ENCODE data around the gene FKBP1C.
"Not testable (repeated sequence)": the region's sequence is repeated elsewhere in the genome, so short reads cannot be mapped to it uniquely, and the experiment has no call there.

The FKBP1C gene

DNA sequence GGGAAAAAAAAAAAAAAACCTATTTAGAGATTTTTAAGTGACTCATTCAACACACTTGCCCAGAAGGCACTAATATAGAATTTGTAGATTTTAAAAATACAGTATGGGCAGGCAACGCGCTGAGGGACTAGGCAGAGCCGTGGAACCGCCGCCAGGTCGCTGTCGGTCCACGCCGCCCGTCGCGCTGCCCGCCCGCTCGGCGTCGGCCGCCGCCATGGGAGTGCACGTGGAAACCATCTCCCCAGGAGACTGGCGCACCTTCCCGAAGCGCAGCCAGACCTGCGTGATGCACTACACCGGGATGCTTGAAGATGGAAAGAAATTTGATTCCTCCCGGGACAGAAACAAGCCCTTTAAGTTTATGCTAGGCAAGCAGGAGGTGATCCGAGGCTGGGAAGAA, at the start of gene FKBP1C:
Gene FKBP1C, plus strand, starts transcription at position 127 of the 400 bp plus-strand sequence.
- H3K36me3 ChIP-seq (ENCODE audit: control insufficient read depth, insufficient read depth, low read length); DNase-seq (ENCODE audit: extremely low read depth, insufficient read length); H3K4me3 ChIP-seq (replicated peaks; ENCODE audit: low read depth, low read length); H3K27me3 ChIP-seq (replicated peaks; ENCODE audit: control insufficient read depth, insufficient read depth, low read length): not testable (repeated sequence)

GRCh38 chr6:63164047-63164803, 47.0 kb upstream of the FKBP1C start:
- not testable (repeated sequence) for H3K27me3 ChIP-seq (replicated peaks; ENCODE audit: control insufficient read depth, insufficient read depth, low read length)

DNA sequence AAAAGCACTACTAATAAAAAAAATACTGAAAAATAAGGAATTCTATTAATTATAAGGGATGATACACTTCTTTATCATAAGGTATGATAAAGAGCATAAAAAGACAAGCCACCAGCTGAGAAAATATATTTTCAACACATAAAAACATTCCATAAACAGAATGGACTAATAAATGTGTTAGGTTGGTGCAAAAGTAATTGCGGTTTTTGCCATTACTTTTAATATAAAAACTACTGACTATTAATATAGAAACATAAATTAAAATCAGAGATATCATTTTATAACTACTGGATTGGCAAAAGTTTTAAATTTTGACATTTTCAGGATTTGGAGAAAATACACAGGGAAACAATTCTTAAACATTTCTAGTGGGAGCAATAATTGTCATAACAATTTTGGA, 37.1 kb upstream of the FKBP1C start:
- H3K36me3 ChIP-seq (ENCODE audit: control insufficient read depth, insufficient read depth, low read length) = no peaks in the 10 kb centered on the region
- H3K4me3 ChIP-seq (replicated peaks; ENCODE audit: low read depth, low read length) = no peak overlapping the region
- no peak for DNase-seq (ENCODE audit: extremely low read depth, insufficient read length)
- TF ChIP-seq CTCF (IDR thresholded peaks at IDR 0.05; ENCODE audit: insufficient read depth, low read length, poor library complexity, severe bottlenecking) = no peak
- H3K27me3 ChIP-seq (replicated peaks; ENCODE audit: control insufficient read depth, insufficient read depth, low read length) = no peaks in the 10 kb centered on the region

More at GRCh38 chr6:63164047-63164803, 47.0 kb upstream of the FKBP1C start:
- H3K36me3 ChIP-seq (ENCODE audit: control insufficient read depth, insufficient read depth, low read length); H3K4me3 ChIP-seq (replicated peaks; ENCODE audit: low read depth, low read length); DNase-seq (ENCODE audit: extremely low read depth, insufficient read length): not testable (repeated sequence)

DNA sequence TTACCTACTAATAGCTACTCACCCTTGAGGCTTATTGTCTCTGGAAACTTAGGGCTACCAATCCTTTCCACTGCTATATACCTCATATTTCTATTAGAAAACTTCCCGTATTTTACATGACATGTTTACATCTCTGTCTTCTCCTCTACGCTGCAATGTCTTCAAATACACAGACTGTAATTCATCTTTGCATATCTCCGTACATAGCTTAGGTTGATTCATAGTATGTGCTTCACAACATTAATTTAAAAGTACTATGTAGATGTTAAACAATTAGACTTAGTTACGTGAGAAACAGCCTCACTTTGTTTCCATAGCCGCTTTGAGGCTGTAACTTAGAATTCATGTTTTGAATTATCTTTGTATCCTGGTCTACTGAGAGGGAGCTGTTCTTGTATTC, 35.1 kb upstream of the FKBP1C start:
- no peak for DNase-seq (ENCODE audit: extremely low read depth, insufficient read length)
- no peak for TF ChIP-seq CTCF (IDR thresholded peaks at IDR 0.05; ENCODE audit: insufficient read depth, low read length, poor library complexity, severe bottlenecking)
- H3K4me3 ChIP-seq (replicated peaks; ENCODE audit: low read depth, low read length) = no peak overlapping the region
- H3K36me3 ChIP-seq (ENCODE audit: control insufficient read depth, insufficient read depth, low read length) = no peaks in the 10 kb centered on the region
- H3K27me3 ChIP-seq (replicated peaks; ENCODE audit: control insufficient read depth, insufficient read depth, low read length) = no peaks in the 10 kb centered on the region

GRCh38 chr6:63180367-63180766, 30.9 kb upstream of the FKBP1C start:
- DNase-seq (ENCODE audit: extremely low read depth, insufficient read length) = no peak
- Histone ChIP-seq H3K27me3 (replicated peaks; ENCODE audit: control insufficient read depth, insufficient read depth, low read length) (no peaks in the 10 kb centered on the region), H3K4me3 (replicated peaks; ENCODE audit: low read depth, low read length) (no peak overlapping the region), H3K36me3 (ENCODE audit: control insufficient read depth, insufficient read depth, low read length) (no peaks in the 10 kb centered on the region)
- no peak for TF ChIP-seq CTCF (IDR thresholded peaks at IDR 0.05; ENCODE audit: insufficient read depth, low read length, poor library complexity, severe bottlenecking)

GRCh38 chr6:63186970-63187369, 24.3 kb upstream of the FKBP1C start:
- no peak for TF ChIP-seq CTCF (IDR thresholded peaks at IDR 0.05; ENCODE audit: insufficient read depth, low read length, poor library complexity, severe bottlenecking)
- H3K36me3 ChIP-seq (ENCODE audit: control insufficient read depth, insufficient read depth, low read length) = no peaks in the 10 kb centered on the region
- no peak overlapping the region for H3K4me3 ChIP-seq (replicated peaks; ENCODE audit: low read depth, low read length)
- no peaks in the 10 kb centered on the region for H3K27me3 ChIP-seq (replicated peaks; ENCODE audit: control insufficient read depth, insufficient read depth, low read length)
- no peak for DNase-seq (ENCODE audit: extremely low read depth, insufficient read length)

DNA sequence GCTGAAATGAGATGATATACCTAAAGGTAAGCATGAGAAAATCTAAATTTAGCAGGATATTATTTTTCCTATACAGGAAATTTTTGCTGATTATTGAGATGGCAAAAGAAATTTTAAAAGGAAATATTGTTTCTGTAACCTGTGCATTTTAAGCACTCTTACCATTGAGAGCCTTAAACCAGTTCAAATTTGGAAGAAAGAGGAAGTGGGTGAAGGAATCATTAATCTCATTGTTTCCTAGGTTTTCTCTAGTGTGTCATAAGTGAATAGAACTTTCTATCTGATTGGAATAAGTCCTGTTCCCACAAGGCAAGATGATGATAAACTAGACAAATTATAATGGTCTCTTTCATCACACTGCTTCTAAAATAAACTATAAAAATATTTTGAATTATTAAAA, 22.4 kb upstream of the FKBP1C start:
- H3K36me3 ChIP-seq (ENCODE audit: control insufficient read depth, insufficient read depth, low read length) = no peaks in the 10 kb centered on the region
- no peak overlapping the region for H3K4me3 ChIP-seq (replicated peaks; ENCODE audit: low read depth, low read length)
- no peaks in the 10 kb centered on the region for H3K27me3 ChIP-seq (replicated peaks; ENCODE audit: control insufficient read depth, insufficient read depth, low read length)
- TF ChIP-seq CTCF (IDR thresholded peaks at IDR 0.05; ENCODE audit: insufficient read depth, low read length, poor library complexity, severe bottlenecking) = no peak
- DNase-seq (ENCODE audit: extremely low read depth, insufficient read length) = no peak
